ENCODE results near the gene MAP3K5.

DNA sequence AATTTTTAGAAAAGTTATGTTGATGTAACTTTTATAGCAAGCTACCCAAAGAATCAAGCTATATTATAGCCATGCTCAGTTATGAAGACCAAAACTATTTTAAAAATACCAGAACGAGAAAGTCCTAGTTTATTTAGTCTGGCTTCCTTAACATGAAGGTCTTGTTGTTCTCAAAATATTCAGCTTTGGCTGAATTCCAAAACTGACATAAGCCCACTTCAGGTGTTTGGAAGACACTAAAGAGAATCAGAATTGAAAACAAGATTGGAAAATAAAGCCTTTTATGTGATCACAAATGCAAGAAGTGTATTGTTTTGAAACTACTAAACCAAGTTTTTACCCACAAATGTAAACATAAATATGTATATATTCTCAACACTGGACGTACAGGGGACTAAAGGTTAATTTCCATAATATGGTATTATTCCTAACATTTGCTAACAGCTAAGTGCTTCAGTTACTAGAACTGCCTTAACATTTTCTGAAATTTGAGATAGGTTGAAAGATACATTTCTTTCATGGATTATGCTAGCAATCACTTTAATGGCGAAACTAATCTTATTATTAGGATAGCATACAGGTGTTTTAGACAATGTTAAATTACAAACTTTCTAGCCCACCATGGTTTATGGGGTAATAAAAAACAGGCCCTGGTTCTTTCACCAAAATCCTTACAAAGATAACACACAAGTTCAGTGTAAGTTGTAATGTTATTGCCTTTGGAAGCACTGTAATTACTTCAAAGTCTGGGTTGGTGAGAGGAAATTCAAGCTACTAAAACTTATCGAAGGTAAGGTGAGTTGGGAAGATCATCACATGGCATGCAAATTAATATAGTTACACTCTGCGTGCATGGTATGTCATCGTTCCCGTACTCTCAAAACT, 1.6 kb downstream of the MAP3K5 start:
- no peak for TF ChIP-seq EZH2 (IDR thresholded peaks at IDR 0.05; ENCODE audit: insufficient read depth, low read length)
- TF ChIP-seq, protein P1, sequence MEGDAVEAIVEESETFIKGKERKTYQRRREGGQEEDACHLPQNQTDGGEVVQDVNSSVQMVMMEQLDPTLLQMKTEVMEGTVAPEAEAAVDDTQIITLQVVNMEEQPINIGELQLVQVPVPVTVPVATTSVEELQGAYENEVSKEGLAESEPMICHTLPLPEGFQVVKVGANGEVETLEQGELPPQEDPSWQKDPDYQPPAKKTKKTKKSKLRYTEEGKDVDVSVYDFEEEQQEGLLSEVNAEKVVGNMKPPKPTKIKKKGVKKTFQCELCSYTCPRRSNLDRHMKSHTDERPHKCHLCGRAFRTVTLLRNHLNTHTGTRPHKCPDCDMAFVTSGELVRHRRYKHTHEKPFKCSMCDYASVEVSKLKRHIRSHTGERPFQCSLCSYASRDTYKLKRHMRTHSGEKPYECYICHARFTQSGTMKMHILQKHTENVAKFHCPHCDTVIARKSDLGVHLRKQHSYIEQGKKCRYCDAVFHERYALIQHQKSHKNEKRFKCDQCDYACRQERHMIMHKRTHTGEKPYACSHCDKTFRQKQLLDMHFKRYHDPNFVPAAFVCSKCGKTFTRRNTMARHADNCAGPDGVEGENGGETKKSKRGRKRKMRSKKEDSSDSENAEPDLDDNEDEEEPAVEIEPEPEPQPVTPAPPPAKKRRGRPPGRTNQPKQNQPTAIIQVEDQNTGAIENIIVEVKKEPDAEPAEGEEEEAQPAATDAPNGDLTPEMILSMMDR (IDR thresholded peaks at IDR 0.05; ENCODE audit: insufficient read depth, low read depth, low read length): no peak
